Measurements from ENCODE around the gene DENND1A. TPM values are rescaled to one million over a fixed set of nuclear protein-coding genes. Genes with fewer than 3 reads are reported as not detected.
A peak's percentile ranks its signal among the peaks of the same experiment; 100 is the strongest.

The DENND1A gene
- total and polyA plus RNA-seq, 5 experiments from 2014 or later = 2.6 to 14.3 (median 5.3) TPM

GRCh38 chr9:123960965-123961364 is 31.0 kb upstream of the DENND1A start:
- POLR2A ChIA-PET = no interaction called here
- Mint-ChIP-seq H3K4me3 (no peak overlapping the region), H3K36me3 (no peaks in the 10 kb centered on the region), H3K27me3 (peaks cover 7 to 44% (median 24%) of the 10 kb centered on the region in 5 donors), H3K4me1 (peaks cover 3 to 16% (median 6%) of the 10 kb centered on the region in 4 donors), H3K27ac (no peak overlapping the region), H3K9me3 (peaks cover 0 to 3% (median 0%) of the 10 kb centered on the region in 9 donors)
- DNase-seq (peak in 1 of 10 donors; percentile 52), ATAC-seq (no peak)

GRCh38 chr9:123960366-123960765 is 30.4 kb upstream of the DENND1A start:
- DNase-seq (no peak), ATAC-seq (no peak)
- Mint-ChIP-seq H3K36me3 (no peaks in the 10 kb centered on the region), H3K4me3 (no peak overlapping the region), H3K4me1 (peaks cover 3 to 10% (median 6%) of the 10 kb centered on the region in 4 donors), H3K27me3 (peaks cover 7 to 38% (median 23%) of the 10 kb centered on the region in 5 donors), H3K9me3 (peaks cover 0 to 3% (median 0%) of the 10 kb centered on the region in 9 donors), H3K27ac (no peak overlapping the region)
- POLR2A ChIA-PET = no interaction called here

- Mint-ChIP-seq H3K27ac (no peak overlapping the region), H3K9me3 (peaks cover 0 to 3% (median 0%) of the 10 kb centered on the region in 9 donors), H3K36me3 (no peaks in the 10 kb centered on the region), H3K4me1 (peaks cover 3 to 5% (median 3%) of the 10 kb centered on the region in 4 donors), H3K27me3 (peaks cover 7 to 32% (median 18%) of the 10 kb centered on the region in 5 donors), H3K4me3 (no peak overlapping the region)
- no peak for DNase-seq
- ATAC-seq = no peak
- POLR2A ChIA-PET = no interaction called here
These were observed 29.9 kb upstream of the DENND1A start for GRCh38 chr9:123959787-123960186.

- DNase-seq (no peak), ATAC-seq (no peak)
- POLR2A ChIA-PET = no interaction called here
- Mint-ChIP-seq H3K27ac (no peak overlapping the region), H3K9me3 (peaks cover 0 to 3% (median 0%) of the 10 kb centered on the region in 9 donors), H3K27me3 (peaks cover 6 to 25% (median 16%) of the 10 kb centered on the region in 5 donors), H3K4me3 (no peak overlapping the region), H3K36me3 (no peaks in the 10 kb centered on the region), H3K4me1 (no peaks in the 10 kb centered on the region)
These were observed 27.8 kb upstream of the DENND1A start for GRCh38 chr9:123957731-123958130.

- Mint-ChIP-seq H3K27me3 (peaks cover 5 to 25% (median 18%) of the 10 kb centered on the region in 5 donors), H3K4me1 (no peaks in the 10 kb centered on the region)
These were observed 27.3 kb upstream of the DENND1A start for GRCh38 chr9:123957168-123957721.

GRCh38 chr9:123955637-123956036 is 25.7 kb upstream of the DENND1A start:
- H3K4me1 Mint-ChIP-seq = no peaks in the 10 kb centered on the region
- peak in 1 of 10 donors; percentile 3 for DNase-seq

More at GRCh38 chr9:123957168-123957721, 27.3 kb upstream of the DENND1A start:
- peaks cover 0 to 1% (median 0%) of the 10 kb centered on the region in 3 donors for H3K36me3 Mint-ChIP-seq
- POLR2A ChIA-PET = no interaction called here
- no peak overlapping the region for H3K27ac Mint-ChIP-seq
- no peak for ATAC-seq
- peak in 1 of 10 donors; percentile 9 for DNase-seq
- peaks cover 0 to 3% (median 0%) of the 10 kb centered on the region in 9 donors for H3K9me3 Mint-ChIP-seq
- H3K4me3 Mint-ChIP-seq = no peak overlapping the region

GRCh38 chr9:123954518-123955280 is 24.8 kb upstream of the DENND1A start:
- Mint-ChIP-seq H3K4me1 (no peaks in the 10 kb centered on the region), H3K36me3 (peaks cover 0 to 2% (median 0%) of the 10 kb centered on the region in 3 donors), H3K4me3 (no peak overlapping the region), H3K9me3 (peaks cover 0 to 3% (median 0%) of the 10 kb centered on the region in 9 donors), H3K27me3 (peaks cover 0 to 11% (median 8%) of the 10 kb centered on the region in 5 donors), H3K27ac (peak overlapping the region in 2 of 10 donors; percentile 23 to 69)
- POLR2A ChIA-PET = no interaction called here
- DNase-seq (peak in 1 of 10 donors; percentile 4), ATAC-seq (no peak)

More at GRCh38 chr9:123955637-123956036, 25.7 kb upstream of the DENND1A start:
- Mint-ChIP-seq H3K36me3 (peaks cover 0 to 2% (median 0%) of the 10 kb centered on the region in 3 donors), H3K4me3 (no peak overlapping the region), H3K9me3 (peaks cover 0 to 3% (median 0%) of the 10 kb centered on the region in 9 donors), H3K27ac (no peak overlapping the region), H3K27me3 (peaks cover 1 to 20% (median 12%) of the 10 kb centered on the region in 5 donors)
- POLR2A ChIA-PET = no interaction called here
- ATAC-seq = no peak

- H3K27ac Mint-ChIP-seq = no peak overlapping the region
- no peak for ATAC-seq
- no peaks in the 10 kb centered on the region for H3K4me1 Mint-ChIP-seq
- DNase-seq = peak in 1 of 10 donors; percentile 36
- H3K4me3 Mint-ChIP-seq = no peak overlapping the region
- H3K27me3 Mint-ChIP-seq = peaks cover 0 to 9% (median 6%) of the 10 kb centered on the region in 5 donors
- no peaks in the 10 kb centered on the region for H3K9me3 Mint-ChIP-seq
- peaks cover 0 to 2% (median 0%) of the 10 kb centered on the region in 3 donors for H3K36me3 Mint-ChIP-seq
- POLR2A ChIA-PET = no interaction called here
These were observed 22.9 kb upstream of the DENND1A start for GRCh38 chr9:123952641-123953495.

GRCh38 chr9:123948286-123948685 is 18.4 kb upstream of the DENND1A start:
- no peak overlapping the region for H3K4me3 Mint-ChIP-seq
- no peak for DNase-seq
- peaks cover 0 to 2% (median 0%) of the 10 kb centered on the region in 3 donors for H3K36me3 Mint-ChIP-seq
- H3K4me1 Mint-ChIP-seq = no peaks in the 10 kb centered on the region
- H3K27me3 Mint-ChIP-seq = peaks cover 0 to 4% (median 0%) of the 10 kb centered on the region in 5 donors
- ATAC-seq = no peak
- H3K9me3 Mint-ChIP-seq = no peaks in the 10 kb centered on the region
- POLR2A ChIA-PET = no interaction called here
- peak overlapping the region in 2 of 10 donors; percentile 33 to 69 for H3K27ac Mint-ChIP-seq

GRCh38 chr9:123947326-123947725 is 17.4 kb upstream of the DENND1A start:
- ATAC-seq = no peak
- H3K4me3 Mint-ChIP-seq = no peak overlapping the region
- POLR2A ChIA-PET = no interaction called here

GRCh38 chr9:123946101-123946821 is 16.3 kb upstream of the DENND1A start:
- no peaks in the 10 kb centered on the region for H3K4me1 Mint-ChIP-seq
- POLR2A ChIA-PET = interaction anchor here (0.6 kb wide), 1 partner anchor 295 kb away, joined by 4 read pairs; no protein-coding TSS in a partner anchor

More at GRCh38 chr9:123947326-123947725, 17.4 kb upstream of the DENND1A start:
- H3K36me3 Mint-ChIP-seq = peaks cover 0 to 1% (median 0%) of the 10 kb centered on the region in 3 donors
- no peak overlapping the region for H3K27ac Mint-ChIP-seq
- DNase-seq = no peak
- peaks cover 0 to 6% (median 0%) of the 10 kb centered on the region in 5 donors for H3K27me3 Mint-ChIP-seq
- no peaks in the 10 kb centered on the region for H3K9me3 Mint-ChIP-seq
- no peaks in the 10 kb centered on the region for H3K4me1 Mint-ChIP-seq

GRCh38 chr9:123945532-123945931 is 15.6 kb upstream of the DENND1A start:
- Mint-ChIP-seq H3K9me3 (no peaks in the 10 kb centered on the region), H3K27ac (no peak overlapping the region), H3K4me3 (no peak overlapping the region), H3K4me1 (no peaks in the 10 kb centered on the region), H3K36me3 (no peaks in the 10 kb centered on the region), H3K27me3 (peaks cover 0 to 11% (median 4%) of the 10 kb centered on the region in 5 donors)
- DNase-seq (no peak), ATAC-seq (no peak)
- POLR2A ChIA-PET = no interaction called here

More at GRCh38 chr9:123946101-123946821, 16.3 kb upstream of the DENND1A start:
- H3K27ac Mint-ChIP-seq = peak overlapping the region in 1 of 10 donors; percentile 79
- H3K27me3 Mint-ChIP-seq = peaks cover 0 to 9% (median under 1%) of the 10 kb centered on the region in 5 donors
- no peak for DNase-seq
- H3K36me3 Mint-ChIP-seq = no peaks in the 10 kb centered on the region
- no peaks in the 10 kb centered on the region for H3K9me3 Mint-ChIP-seq
- H3K4me3 Mint-ChIP-seq = no peak overlapping the region
- ATAC-seq = no peak
